ENCODE results near the gene UNG.

UNG gene

DNA sequence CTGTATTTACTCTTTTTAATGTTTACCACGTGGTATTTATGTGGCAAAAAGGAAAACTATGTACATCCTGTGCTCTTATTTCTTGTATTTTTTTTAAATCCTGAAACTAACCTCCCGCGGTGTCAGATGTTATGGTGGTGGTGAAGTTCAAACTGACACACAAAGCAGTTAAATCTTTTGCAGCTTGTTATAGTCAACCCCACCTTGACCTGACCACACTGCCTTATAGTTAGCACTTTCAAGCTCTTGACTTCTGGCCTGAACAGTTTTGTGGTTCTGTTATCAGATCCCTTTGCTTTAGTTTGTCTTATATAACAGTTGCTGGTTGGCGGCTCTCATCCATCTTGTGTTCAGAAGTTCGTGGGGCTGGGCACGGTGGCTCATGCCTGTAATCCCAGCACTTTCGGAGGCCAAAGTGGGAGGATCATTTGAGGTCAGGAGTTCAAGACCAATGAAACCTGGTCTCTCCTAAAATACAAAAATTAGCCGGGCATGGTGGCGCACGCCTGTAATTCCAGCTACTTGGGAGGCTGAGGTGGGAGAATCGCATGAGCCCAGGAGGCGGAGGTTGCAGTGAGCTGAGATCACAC, 2.1 kb downstream of the UNG start:
- no peak overlapping the region for H3K23ac ChIP-seq (ENCODE audit: low read length)
- no peak overlapping the region for H2BK120ac ChIP-seq (ENCODE audit: low read depth, low read length)
- H4K8ac ChIP-seq (ENCODE audit: low read depth, low read length): no peak overlapping the region
- no peak overlapping the region for H4K5ac ChIP-seq (ENCODE audit: low read length)
- no peaks in the 10 kb centered on the region for H3K79me1 ChIP-seq (ENCODE audit: low read length)
- H3K9ac ChIP-seq (ENCODE audit: low read length): peak overlapping the region; percentile 30
- no peak overlapping the region for H2BK5ac ChIP-seq (ENCODE audit: low read length)
- no peak for DNase-seq
- H3K27ac ChIP-seq (ENCODE audit: low read depth, low read length): no peak overlapping the region
- peaks cover 13% of the 10 kb centered on the region for H3K36me3 ChIP-seq (ENCODE audit: control insufficient read depth, insufficient read depth, low read length)
- H3K79me2 ChIP-seq (ENCODE audit: control insufficient read depth, insufficient read depth, low read length): peaks cover 13% of the 10 kb centered on the region
- no peak overlapping the region for H3K4me2 ChIP-seq (ENCODE audit: low read length)
- H2BK15ac ChIP-seq (replicated peaks; ENCODE audit: low read depth): no peak overlapping the region
- H2AK5ac ChIP-seq (ENCODE audit: low read length): no peak overlapping the region
- no peak overlapping the region for H3K18ac ChIP-seq (ENCODE audit: low read length)
- no peak overlapping the region for H3K4ac ChIP-seq (ENCODE audit: low read depth, low read length)
- H3K4me1 ChIP-seq (ENCODE audit: control insufficient read depth, low read depth, low read length): no peaks in the 10 kb centered on the region
- WGBS (ENCODE audit: extremely low coverage, insufficient coverage, low lambda C conversion rate): no CpG with 5 or more reads among the region's 12 CpGs
- H3K4me3 ChIP-seq (ENCODE audit: low read length): no peak overlapping the region
- no peak overlapping the region for H3K56ac ChIP-seq (ENCODE audit: low read length)
- H3K27me3 ChIP-seq (ENCODE audit: insufficient read depth, low read length, poor library complexity): no peaks in the 10 kb centered on the region

DNA sequence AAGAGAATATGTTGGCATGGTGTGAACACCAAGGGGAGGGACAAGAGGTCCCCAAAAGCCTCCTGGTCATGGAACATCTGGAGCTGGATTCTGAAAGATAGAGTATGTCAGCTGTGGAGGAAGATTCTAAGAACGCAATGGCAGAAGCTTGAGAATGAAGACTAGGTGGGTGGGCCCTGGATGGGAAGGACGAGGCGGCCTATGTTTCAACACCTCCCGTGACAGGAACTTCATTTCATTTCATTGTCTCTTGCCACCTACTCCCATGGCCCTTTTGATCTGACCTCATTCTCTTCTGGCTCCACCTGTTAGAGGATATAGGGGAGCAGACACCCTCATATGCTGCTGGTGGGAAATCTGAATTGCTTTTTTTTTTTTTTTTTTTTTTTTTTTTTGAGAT, 3.3 kb downstream of the UNG start:
- Histone ChIP-seq H3K4me1 (ENCODE audit: control insufficient read depth, low read depth, low read length) (no peaks in the 10 kb centered on the region), H3K56ac (ENCODE audit: low read length) (no peak overlapping the region), H3K4me3 (ENCODE audit: low read length) (no peak overlapping the region), H3K4ac (ENCODE audit: low read depth, low read length) (no peak overlapping the region), H3K4me2 (ENCODE audit: low read length) (no peak overlapping the region), H3K79me1 (ENCODE audit: low read length) (no peaks in the 10 kb centered on the region), H2BK15ac (replicated peaks; ENCODE audit: low read depth) (no peak overlapping the region), H3K9ac (ENCODE audit: low read length) (no peak overlapping the region), H3K27me3 (ENCODE audit: insufficient read depth, low read length, poor library complexity) (no peaks in the 10 kb centered on the region), H2BK5ac (ENCODE audit: low read length) (no peak overlapping the region), H3K27ac (ENCODE audit: low read depth, low read length) (no peak overlapping the region), H4K8ac (ENCODE audit: low read depth, low read length) (no peak overlapping the region), H2AK5ac (ENCODE audit: low read length) (no peak overlapping the region), H4K5ac (ENCODE audit: low read length) (no peak overlapping the region), H3K79me2 (ENCODE audit: control insufficient read depth, insufficient read depth, low read length) (peaks cover 13% of the 10 kb centered on the region), H3K36me3 (ENCODE audit: control insufficient read depth, insufficient read depth, low read length) (peaks cover 13% of the 10 kb centered on the region), H2BK120ac (ENCODE audit: low read depth, low read length) (no peak overlapping the region), H3K23ac (ENCODE audit: low read length) (no peak overlapping the region), H3K18ac (ENCODE audit: low read length) (no peak overlapping the region)
- no peak for DNase-seq
- WGBS (ENCODE audit: extremely low coverage, insufficient coverage, low lambda C conversion rate): no CpG with 5 or more reads among the region's 4 CpGs

DNA sequence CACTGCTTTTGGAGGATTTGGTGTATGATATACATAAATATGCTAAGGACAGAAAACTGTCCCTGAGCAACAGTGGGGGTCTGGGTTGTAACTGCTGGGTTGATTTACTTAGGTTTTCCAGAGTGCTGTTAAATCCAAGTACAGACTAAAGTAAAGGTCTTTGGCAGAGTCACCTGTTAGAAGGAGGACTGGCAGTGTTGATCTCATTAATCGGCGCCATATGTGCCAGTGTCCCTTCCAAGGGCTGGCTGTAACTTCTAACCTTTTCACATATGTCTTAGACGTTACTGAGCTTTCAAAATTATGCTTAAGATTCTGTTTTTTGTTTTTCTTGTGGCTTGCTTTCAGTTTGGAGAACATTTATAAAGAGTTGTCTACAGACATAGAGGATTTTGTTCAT, 5.1 kb downstream of the UNG start:
- Histone ChIP-seq H3K27ac (ENCODE audit: low read depth, low read length) (no peak overlapping the region), H3K23ac (ENCODE audit: low read length) (no peak overlapping the region), H3K79me2 (ENCODE audit: control insufficient read depth, insufficient read depth, low read length) (peaks cover 13% of the 10 kb centered on the region), H3K18ac (ENCODE audit: low read length) (no peak overlapping the region), H3K79me1 (ENCODE audit: low read length) (no peaks in the 10 kb centered on the region), H3K4me3 (ENCODE audit: low read length) (no peak overlapping the region), H3K4me1 (ENCODE audit: control insufficient read depth, low read depth, low read length) (no peaks in the 10 kb centered on the region), H3K4me2 (ENCODE audit: low read length) (no peak overlapping the region), H4K5ac (ENCODE audit: low read length) (no peak overlapping the region), H3K9ac (ENCODE audit: low read length) (no peak overlapping the region), H4K8ac (ENCODE audit: low read depth, low read length) (no peak overlapping the region), H2AK5ac (ENCODE audit: low read length) (no peak overlapping the region), H3K4ac (ENCODE audit: low read depth, low read length) (no peak overlapping the region), H2BK5ac (ENCODE audit: low read length) (no peak overlapping the region), H2BK15ac (replicated peaks; ENCODE audit: low read depth) (no peak overlapping the region), H3K36me3 (ENCODE audit: control insufficient read depth, insufficient read depth, low read length) (peaks cover 19% of the 10 kb centered on the region), H2BK120ac (ENCODE audit: low read depth, low read length) (no peak overlapping the region), H3K56ac (ENCODE audit: low read length) (no peak overlapping the region), H3K27me3 (ENCODE audit: insufficient read depth, low read length, poor library complexity) (no peaks in the 10 kb centered on the region)
- DNase-seq: no peak
- WGBS (ENCODE audit: extremely low coverage, insufficient coverage, low lambda C conversion rate): no CpG with 5 or more reads among the region's 3 CpGs

DNA sequence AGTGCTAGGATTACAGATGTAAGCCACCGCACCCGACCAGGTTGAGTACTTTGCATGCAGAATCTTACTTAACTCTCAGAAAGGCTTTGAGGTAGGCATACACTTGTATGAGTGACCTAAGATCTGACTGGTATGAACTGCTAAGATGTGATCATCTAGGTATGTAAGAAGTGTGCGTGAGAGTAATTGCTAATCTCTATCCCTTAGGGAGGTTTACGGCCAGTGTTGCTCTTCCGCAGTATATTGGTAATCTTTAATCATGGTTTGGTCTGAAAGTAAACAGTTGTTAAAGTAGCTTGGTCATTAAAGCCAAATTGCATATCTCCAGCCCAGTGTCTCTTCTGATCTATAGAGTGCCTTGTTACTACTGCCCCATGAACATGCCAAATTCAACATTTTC, 7.8 kb downstream of the UNG start:
- no peak overlapping the region for H3K9ac ChIP-seq (ENCODE audit: low read length)
- H2BK15ac ChIP-seq (replicated peaks; ENCODE audit: low read depth): no peak overlapping the region
- no peaks in the 10 kb centered on the region for H3K79me1 ChIP-seq (ENCODE audit: low read length)
- no peak overlapping the region for H4K5ac ChIP-seq (ENCODE audit: low read length)
- H3K27me3 ChIP-seq (ENCODE audit: insufficient read depth, low read length, poor library complexity): no peaks in the 10 kb centered on the region
- no peak overlapping the region for H3K4me2 ChIP-seq (ENCODE audit: low read length)
- H3K4me1 ChIP-seq (ENCODE audit: control insufficient read depth, low read depth, low read length): no peaks in the 10 kb centered on the region
- H2BK5ac ChIP-seq (ENCODE audit: low read length): no peak overlapping the region
- peaks cover 22% of the 10 kb centered on the region for H3K36me3 ChIP-seq (ENCODE audit: control insufficient read depth, insufficient read depth, low read length)
- no peak overlapping the region for H3K27ac ChIP-seq (ENCODE audit: low read depth, low read length)
- no CpG with 5 or more reads among the region's 5 CpGs for WGBS (ENCODE audit: extremely low coverage, insufficient coverage, low lambda C conversion rate)
- no peak overlapping the region for H3K4ac ChIP-seq (ENCODE audit: low read depth, low read length)
- no peak overlapping the region for H3K56ac ChIP-seq (ENCODE audit: low read length)
- H3K23ac ChIP-seq (ENCODE audit: low read length): no peak overlapping the region
- no peak overlapping the region for H4K8ac ChIP-seq (ENCODE audit: low read depth, low read length)
- no peak overlapping the region for H2BK120ac ChIP-seq (ENCODE audit: low read depth, low read length)
- H3K4me3 ChIP-seq (ENCODE audit: low read length): no peak overlapping the region
- no peak for DNase-seq
- no peak overlapping the region for H3K18ac ChIP-seq (ENCODE audit: low read length)
- no peaks in the 10 kb centered on the region for H3K79me2 ChIP-seq (ENCODE audit: control insufficient read depth, insufficient read depth, low read length)
- H2AK5ac ChIP-seq (ENCODE audit: low read length): no peak overlapping the region

DNA sequence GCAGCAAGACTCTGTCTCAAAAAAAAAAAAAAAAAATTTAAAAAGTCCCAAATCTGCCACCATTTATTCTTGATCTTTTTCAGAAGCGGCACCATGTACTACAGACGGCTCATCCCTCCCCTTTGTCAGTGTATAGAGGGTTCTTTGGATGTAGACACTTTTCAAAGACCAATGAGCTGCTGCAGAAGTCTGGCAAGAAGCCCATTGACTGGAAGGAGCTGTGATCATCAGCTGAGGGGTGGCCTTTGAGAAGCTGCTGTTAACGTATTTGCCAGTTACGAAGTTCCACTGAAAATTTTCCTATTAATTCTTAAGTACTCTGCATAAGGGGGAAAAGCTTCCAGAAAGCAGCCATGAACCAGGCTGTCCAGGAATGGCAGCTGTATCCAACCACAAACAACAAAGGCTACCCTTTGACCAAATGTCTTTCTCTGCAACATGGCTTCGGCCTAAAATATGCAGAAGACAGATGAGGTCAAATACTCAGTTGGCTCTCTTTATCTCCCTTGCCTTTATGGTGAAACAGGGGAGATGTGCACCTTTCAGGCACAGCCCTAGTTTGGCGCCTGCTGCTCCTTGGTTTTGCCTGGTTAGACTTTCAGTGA, 12.5 kb downstream of the UNG start:
- Histone ChIP-seq H3K18ac (ENCODE audit: low read length) (no peak overlapping the region), H3K4me2 (ENCODE audit: low read length) (no peak overlapping the region), H3K23ac (ENCODE audit: low read length) (no peak overlapping the region), H3K9ac (ENCODE audit: low read length) (no peak overlapping the region), H3K4me3 (ENCODE audit: low read length) (no peak overlapping the region), H3K4me1 (ENCODE audit: control insufficient read depth, low read depth, low read length) (no peaks in the 10 kb centered on the region), H2BK15ac (replicated peaks; ENCODE audit: low read depth) (no peak overlapping the region), H3K4ac (ENCODE audit: low read depth, low read length) (no peak overlapping the region), H3K27me3 (ENCODE audit: insufficient read depth, low read length, poor library complexity) (no peaks in the 10 kb centered on the region), H3K36me3 (ENCODE audit: control insufficient read depth, insufficient read depth, low read length) (peaks cover 9% of the 10 kb centered on the region), H2BK120ac (ENCODE audit: low read depth, low read length) (no peak overlapping the region), H3K79me2 (ENCODE audit: control insufficient read depth, insufficient read depth, low read length) (no peaks in the 10 kb centered on the region), H4K8ac (ENCODE audit: low read depth, low read length) (no peak overlapping the region), H2BK5ac (ENCODE audit: low read length) (no peak overlapping the region), H4K5ac (ENCODE audit: low read length) (no peak overlapping the region), H3K79me1 (ENCODE audit: low read length) (no peaks in the 10 kb centered on the region), H3K56ac (ENCODE audit: low read length) (no peak overlapping the region), H3K27ac (ENCODE audit: low read depth, low read length) (no peak overlapping the region), H2AK5ac (ENCODE audit: low read length) (no peak overlapping the region)
- WGBS (ENCODE audit: extremely low coverage, insufficient coverage, low lambda C conversion rate): no CpG with 5 or more reads among the region's 6 CpGs
- no peak for DNase-seq

DNA sequence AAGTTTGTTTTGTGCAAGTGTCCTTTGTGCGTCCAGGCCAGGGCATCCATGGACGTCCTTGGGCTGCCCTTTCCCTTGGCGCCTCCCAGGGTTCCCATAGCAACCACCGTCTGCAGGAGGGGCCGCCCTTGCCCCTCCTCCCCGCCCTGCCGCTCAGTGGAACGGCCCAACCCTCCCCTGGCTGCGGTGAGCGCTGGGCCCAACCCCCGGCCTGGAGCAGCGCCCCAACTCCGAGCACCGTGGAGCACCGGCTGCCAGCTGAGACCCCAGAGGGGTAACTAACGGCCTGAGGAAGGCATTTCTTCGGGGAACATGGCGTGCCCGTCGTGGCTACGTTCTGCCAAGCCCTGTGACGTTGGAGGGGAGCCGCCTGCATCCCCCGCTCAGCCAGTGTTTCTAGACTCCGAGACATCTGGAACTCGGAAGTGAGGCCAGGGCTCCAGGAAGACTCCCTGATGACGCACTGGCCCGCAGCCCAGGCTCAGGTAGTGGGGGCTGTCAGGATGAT, 13.6 kb downstream of the UNG start:
- no peak overlapping the region for H4K5ac ChIP-seq (ENCODE audit: low read length)
- no peak overlapping the region for H3K4ac ChIP-seq (ENCODE audit: low read depth, low read length)
- H2BK120ac ChIP-seq (ENCODE audit: low read depth, low read length): no peak overlapping the region
- no CpG with 5 or more reads among the region's 28 CpGs for WGBS (ENCODE audit: extremely low coverage, insufficient coverage, low lambda C conversion rate)
- peaks cover 6% of the 10 kb centered on the region for H3K36me3 ChIP-seq (ENCODE audit: control insufficient read depth, insufficient read depth, low read length)
- H3K9ac ChIP-seq (ENCODE audit: low read length): peak overlapping the region; percentile 69
- no peak overlapping the region for H2BK5ac ChIP-seq (ENCODE audit: low read length)
- H4K8ac ChIP-seq (ENCODE audit: low read depth, low read length): no peak overlapping the region
- H2BK15ac ChIP-seq (replicated peaks; ENCODE audit: low read depth): no peak overlapping the region
- H3K79me2 ChIP-seq (ENCODE audit: control insufficient read depth, insufficient read depth, low read length): no peaks in the 10 kb centered on the region
- peak overlapping the region; percentile 41 for H3K4me3 ChIP-seq (ENCODE audit: low read length)
- H3K27ac ChIP-seq (ENCODE audit: low read depth, low read length): no peak overlapping the region
- DNase-seq: peak; percentile 88
- peak overlapping the region; percentile 78 for H3K56ac ChIP-seq (ENCODE audit: low read length)
- H3K79me1 ChIP-seq (ENCODE audit: low read length): no peaks in the 10 kb centered on the region
- peak overlapping the region; percentile 67 for H3K4me2 ChIP-seq (ENCODE audit: low read length)
- no peak overlapping the region for H3K23ac ChIP-seq (ENCODE audit: low read length)
- H3K27me3 ChIP-seq (ENCODE audit: insufficient read depth, low read length, poor library complexity): no peaks in the 10 kb centered on the region
- H2AK5ac ChIP-seq (ENCODE audit: low read length): no peak overlapping the region
- no peak overlapping the region for H3K18ac ChIP-seq (ENCODE audit: low read length)
- H3K4me1 ChIP-seq (ENCODE audit: control insufficient read depth, low read depth, low read length): no peaks in the 10 kb centered on the region
